Skeletal muscle satellite cell (primary cell): ENCODE measurements around the gene PEX7.
"Not testable (repeated sequence)": the region's sequence is repeated elsewhere in the genome, so short reads cannot be mapped to it uniquely, and the experiment has no call there.

Experiments used
- H3K27me3 ChIP-seq: 2 replicates; pipeline ENCODE4 v1.7.0; 2013; ENCODE audit warnings: low read length; ENCODE audit not compliant: control insufficient read depth, insufficient read depth
- H3K36me3 ChIP-seq: 2 replicates; pipeline ENCODE4 v1.7.0; 2013; ENCODE audit warnings: mild to moderate bottlenecking, control low read depth, low read length; ENCODE audit not compliant: insufficient read depth
- H3K4me1 ChIP-seq: 2 replicates; pipeline ENCODE4 v1.7.0; 2013; ENCODE audit warnings: low read length; ENCODE audit not compliant: control insufficient read depth, insufficient read depth
- H3K4me2 ChIP-seq: 2 replicates; pipeline ENCODE4 v1.7.0; 2013; ENCODE audit warnings: mild to moderate bottlenecking, low read length
- H3K4me3 ChIP-seq: 2 replicates; pipeline ENCODE4 v1.7.0; 2013; ENCODE audit warnings: low read length
- H3K9ac ChIP-seq: 2 replicates; pipeline ENCODE4 v1.7.0; 2013; ENCODE audit warnings: mild to moderate bottlenecking, low read depth, low read length, moderate library complexity
- H3K9me3 ChIP-seq: replicated peaks from 2 replicates; pipeline ENCODE4 v1.7.0; 2013; ENCODE audit warnings: mild to moderate bottlenecking, control low read depth, low read length

The PEX7 gene

GRCh38 chr6:136783021-136783420, 39.4 kb upstream of the PEX7 start:
- peaks cover 63% of the 10 kb centered on the region for H3K4me1 ChIP-seq
- H3K9ac ChIP-seq, result peak overlapping the region; percentile 40
- no peak overlapping the region for H3K4me3 ChIP-seq

GRCh38 chr6:136783495-136784270, 38.7 kb upstream of the PEX7 start:
- H3K4me2 ChIP-seq, result peak overlapping the region; percentile 75
- H3K4me1 ChIP-seq, result peaks cover 69% of the 10 kb centered on the region
- H3K4me3 ChIP-seq, result peak overlapping the region; percentile 55
- no peaks in the 10 kb centered on the region for H3K36me3 ChIP-seq
- H3K27me3 ChIP-seq, result no peaks in the 10 kb centered on the region
- H3K9ac ChIP-seq, result peak overlapping the region; percentile 65
- H3K9me3 ChIP-seq, result no peaks in the 10 kb centered on the region

More at GRCh38 chr6:136783021-136783420, 39.4 kb upstream of the PEX7 start:
- Histone ChIP-seq H3K36me3 (no peaks in the 10 kb centered on the region), H3K27me3 (no peaks in the 10 kb centered on the region), H3K4me2 (peak overlapping the region; percentile 15), H3K9me3 (no peaks in the 10 kb centered on the region)

DNA sequence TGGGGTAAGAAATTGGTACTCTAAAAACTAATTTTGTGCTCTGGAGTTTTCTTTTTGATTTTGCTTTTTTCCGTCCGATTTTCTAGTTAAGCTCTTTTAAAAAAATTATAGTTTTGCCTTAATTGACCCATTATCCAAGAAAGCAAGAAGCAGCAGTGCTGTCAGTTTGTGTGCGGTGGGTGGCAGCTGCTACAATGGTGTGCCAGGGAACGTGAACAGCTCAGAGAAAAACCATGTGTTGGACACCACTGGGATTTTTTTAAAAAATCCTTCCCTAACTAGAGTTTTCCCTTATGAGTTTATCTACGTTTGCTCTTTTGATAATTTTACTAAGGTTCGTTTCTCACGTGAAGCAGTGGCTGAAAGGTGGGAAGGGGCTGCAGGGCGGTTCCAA, 38.1 kb upstream of the PEX7 start:
- Histone ChIP-seq H3K4me3 (peak overlapping the region; percentile 55), H3K9me3 (no peaks in the 10 kb centered on the region), H3K27me3 (no peaks in the 10 kb centered on the region), H3K9ac (peak overlapping the region; percentile 65), H3K4me1 (peaks cover 75% of the 10 kb centered on the region), H3K36me3 (no peaks in the 10 kb centered on the region), H3K4me2 (peak overlapping the region; percentile 75)

DNA sequence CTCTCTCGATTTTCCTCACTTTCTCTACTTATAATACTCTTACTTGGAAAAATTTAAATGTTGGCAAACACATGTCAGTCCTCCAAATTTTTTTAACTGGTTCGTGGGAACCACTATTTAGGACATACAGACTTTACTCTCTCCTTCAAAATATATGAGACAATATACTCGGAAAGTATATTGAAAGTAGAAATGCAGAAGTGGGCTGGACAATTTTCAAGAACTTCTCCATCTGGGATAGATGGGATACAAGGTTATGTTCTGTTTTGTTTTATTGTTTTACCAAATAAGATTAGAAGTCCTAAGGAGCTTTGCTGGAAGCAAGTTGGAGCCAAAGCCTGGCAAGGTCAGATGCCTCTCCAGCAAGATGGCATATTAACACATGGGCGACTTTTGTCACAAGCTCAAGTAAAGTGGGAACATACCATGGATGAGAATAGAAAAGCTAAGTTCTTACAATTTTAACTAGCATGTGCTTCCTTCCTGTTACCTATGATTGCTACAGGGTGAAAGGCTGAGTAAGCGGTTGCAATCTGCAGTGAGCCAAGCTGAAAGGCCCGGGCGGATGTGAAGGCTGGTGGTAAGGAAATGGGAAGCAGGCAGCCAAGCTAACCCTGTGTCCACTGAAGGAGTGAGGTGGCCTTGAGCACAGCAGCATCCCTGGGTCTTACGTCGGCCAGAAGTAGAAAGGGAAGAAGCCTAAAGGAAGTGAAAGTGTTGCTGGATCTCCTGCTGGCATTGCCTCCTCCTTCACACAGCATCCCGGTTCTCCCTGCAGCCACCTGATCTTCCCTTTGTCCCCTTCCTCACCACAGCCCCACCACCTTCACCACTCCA, 37.3 kb upstream of the PEX7 start:
- Histone ChIP-seq H3K4me2 (peak overlapping the region; percentile 75), H3K9me3 (no peaks in the 10 kb centered on the region), H3K27me3 (no peaks in the 10 kb centered on the region), H3K4me1 (peaks cover 76% of the 10 kb centered on the region), H3K9ac (peak overlapping the region; percentile 65), H3K4me3 (peak overlapping the region; percentile 55), H3K36me3 (no peaks in the 10 kb centered on the region)

- Histone ChIP-seq H3K4me1 (peaks cover 76% of the 10 kb centered on the region), H3K9ac (peak overlapping the region; percentile 64), H3K27me3 (no peaks in the 10 kb centered on the region), H3K36me3 (no peaks in the 10 kb centered on the region), H3K4me3 (no peak overlapping the region), H3K4me2 (peak overlapping the region; percentile 92), H3K9me3 (no peaks in the 10 kb centered on the region)
Observed at GRCh38 chr6:136786658-136787057, 35.7 kb upstream of the PEX7 start.

DNA sequence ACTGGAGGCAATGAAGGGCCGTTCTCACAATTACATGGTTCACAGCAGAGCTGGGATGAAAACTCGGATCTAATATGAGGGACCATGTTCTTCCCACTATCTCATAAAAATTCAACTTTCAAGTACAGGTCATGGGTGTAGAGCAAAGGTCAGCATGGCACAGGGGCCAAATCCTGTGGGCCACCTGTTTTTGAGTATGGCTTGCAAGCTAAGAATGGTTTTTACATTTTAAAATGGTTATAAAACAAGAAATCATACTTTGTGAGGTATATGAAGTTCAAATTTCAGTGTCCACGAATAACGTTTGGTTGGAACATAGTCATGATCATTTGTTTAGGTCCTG, 34.7 kb upstream of the PEX7 start:
- H3K4me3 ChIP-seq, result peak overlapping the region; percentile 56

GRCh38 chr6:136788069-136788902, 34.1 kb upstream of the PEX7 start:
- H3K27me3 ChIP-seq, result no peaks in the 10 kb centered on the region
- H3K36me3 ChIP-seq, result no peaks in the 10 kb centered on the region
- no peaks in the 10 kb centered on the region for H3K9me3 ChIP-seq
- peak overlapping the region; percentile 42 for H3K9ac ChIP-seq
- H3K4me2 ChIP-seq, result peak overlapping the region; percentile 92
- H3K4me1 ChIP-seq, result peaks cover 62% of the 10 kb centered on the region
- peak overlapping the region; percentile 56 for H3K4me3 ChIP-seq

More for the DNA sequence above, 34.7 kb upstream of the PEX7 start:
- no peaks in the 10 kb centered on the region for H3K9me3 ChIP-seq
- no peaks in the 10 kb centered on the region for H3K27me3 ChIP-seq
- H3K4me2 ChIP-seq, result peak overlapping the region; percentile 92
- H3K4me1 ChIP-seq, result peaks cover 66% of the 10 kb centered on the region
- H3K36me3 ChIP-seq, result no peaks in the 10 kb centered on the region
- H3K9ac ChIP-seq, result peak overlapping the region; percentile 64

GRCh38 chr6:136789440-136789839, 33.0 kb upstream of the PEX7 start:
- Histone ChIP-seq H3K4me1 (peaks cover 55% of the 10 kb centered on the region), H3K9ac (peak overlapping the region; percentile 94), H3K4me2 (peak overlapping the region; percentile 92), H3K4me3 (peak overlapping the region; percentile 54)
- not testable (repeated sequence) for H3K27me3 ChIP-seq, H3K36me3 ChIP-seq, H3K9me3 ChIP-seq

DNA sequence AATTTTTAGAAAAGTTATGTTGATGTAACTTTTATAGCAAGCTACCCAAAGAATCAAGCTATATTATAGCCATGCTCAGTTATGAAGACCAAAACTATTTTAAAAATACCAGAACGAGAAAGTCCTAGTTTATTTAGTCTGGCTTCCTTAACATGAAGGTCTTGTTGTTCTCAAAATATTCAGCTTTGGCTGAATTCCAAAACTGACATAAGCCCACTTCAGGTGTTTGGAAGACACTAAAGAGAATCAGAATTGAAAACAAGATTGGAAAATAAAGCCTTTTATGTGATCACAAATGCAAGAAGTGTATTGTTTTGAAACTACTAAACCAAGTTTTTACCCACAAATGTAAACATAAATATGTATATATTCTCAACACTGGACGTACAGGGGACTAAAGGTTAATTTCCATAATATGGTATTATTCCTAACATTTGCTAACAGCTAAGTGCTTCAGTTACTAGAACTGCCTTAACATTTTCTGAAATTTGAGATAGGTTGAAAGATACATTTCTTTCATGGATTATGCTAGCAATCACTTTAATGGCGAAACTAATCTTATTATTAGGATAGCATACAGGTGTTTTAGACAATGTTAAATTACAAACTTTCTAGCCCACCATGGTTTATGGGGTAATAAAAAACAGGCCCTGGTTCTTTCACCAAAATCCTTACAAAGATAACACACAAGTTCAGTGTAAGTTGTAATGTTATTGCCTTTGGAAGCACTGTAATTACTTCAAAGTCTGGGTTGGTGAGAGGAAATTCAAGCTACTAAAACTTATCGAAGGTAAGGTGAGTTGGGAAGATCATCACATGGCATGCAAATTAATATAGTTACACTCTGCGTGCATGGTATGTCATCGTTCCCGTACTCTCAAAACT, 31.7 kb upstream of the PEX7 start:
- H3K27me3 ChIP-seq, result no peaks in the 10 kb centered on the region
- peak overlapping the region; percentile 92 for H3K4me2 ChIP-seq
- H3K9me3 ChIP-seq, result no peaks in the 10 kb centered on the region
- no peaks in the 10 kb centered on the region for H3K36me3 ChIP-seq
- peak overlapping the region; percentile 91 for H3K4me3 ChIP-seq
- peak overlapping the region; percentile 94 for H3K9ac ChIP-seq
- peaks cover 43% of the 10 kb centered on the region for H3K4me1 ChIP-seq

DNA sequence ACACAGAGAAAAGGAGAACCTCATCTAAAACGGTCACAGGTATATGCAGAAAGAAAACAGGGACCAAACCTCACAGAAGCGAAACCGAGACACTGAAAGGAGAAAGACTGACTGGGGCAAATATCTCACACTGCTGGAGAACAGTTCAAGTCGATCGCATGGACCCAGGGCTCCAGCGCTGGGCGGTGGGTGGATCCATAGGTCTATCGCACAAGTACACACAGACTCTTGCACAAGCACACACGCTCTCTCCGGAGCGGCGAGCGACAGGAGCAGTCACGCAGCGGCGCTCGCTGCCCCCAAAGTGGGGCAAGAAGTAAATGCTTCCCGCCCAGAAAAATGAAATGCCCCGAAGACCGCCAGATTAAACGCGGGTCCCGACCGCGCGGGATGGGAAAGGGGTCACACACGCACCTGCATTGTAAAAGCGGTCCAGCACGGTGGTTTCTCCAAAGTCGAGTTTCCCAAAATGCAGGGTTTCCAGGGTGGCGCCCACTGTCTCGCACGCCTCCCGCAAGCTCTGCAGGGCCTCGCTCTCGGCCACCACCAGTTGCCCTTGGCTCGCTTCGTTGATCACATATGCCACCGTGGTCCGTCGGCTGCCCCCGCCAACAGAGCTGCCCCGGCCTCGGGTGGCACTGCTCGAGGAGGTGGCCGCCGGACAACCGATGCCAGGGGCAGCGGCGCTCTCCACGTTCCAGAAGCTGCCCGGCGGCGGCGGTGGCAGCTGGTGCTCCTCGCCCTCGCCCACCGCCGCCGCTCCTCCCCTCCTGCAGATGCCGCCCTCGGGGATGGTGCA, 30.9 kb upstream of the PEX7 start:
- peak overlapping the region; percentile 92 for H3K4me2 ChIP-seq
- peaks cover 35% of the 10 kb centered on the region for H3K4me1 ChIP-seq
- no peaks in the 10 kb centered on the region for H3K27me3 ChIP-seq
- H3K36me3 ChIP-seq, result no peaks in the 10 kb centered on the region
- H3K4me3 ChIP-seq, result peak overlapping the region; percentile 91
- no peaks in the 10 kb centered on the region for H3K9me3 ChIP-seq
- peak overlapping the region; percentile 94 for H3K9ac ChIP-seq
